Fibroblast of lung (primary cell): ENCODE results near the gene FOXJ1. TPM values are rescaled to one million over a fixed set of nuclear protein-coding genes. Genes with fewer than 3 reads are reported as not detected.
A peak's percentile ranks its signal among the peaks of the same experiment; 100 is the strongest.

ENCODE experiments used
- DNase-seq, 2 donors: peaks; one replicate each; pipeline versions ENCODE4 v3.0.0 to v3.0.0-alpha.2; 2010; ENCODE audit warnings: low read depth in 2 of 2
- H2AFZ ChIP-seq: 2 replicates; pipeline ENCODE4 v1.5.1; 2012; ENCODE audit warnings: low read length, control low read depth, inconsistent platforms
- H3K27ac ChIP-seq: 2 replicates; pipeline ENCODE4 v1.5.1; 2011; ENCODE audit warnings: low read length, control low read depth; ENCODE audit not compliant: insufficient read depth
- H3K27me3 ChIP-seq: 2 replicates; pipeline ENCODE4 v1.5.1; 2011; ENCODE audit warnings: mild to moderate bottlenecking, low read length; ENCODE audit not compliant: control insufficient read depth, insufficient read depth
- H3K36me3 ChIP-seq: 2 replicates; pipeline ENCODE4 v1.5.1; 2011; ENCODE audit warnings: low read length; ENCODE audit not compliant: control insufficient read depth, insufficient read depth
- H3K4me1 ChIP-seq: 2 replicates; pipeline ENCODE4 v1.5.1; 2011; ENCODE audit warnings: low read length; ENCODE audit not compliant: control insufficient read depth, insufficient read depth; ENCODE audit errors: extremely low read depth
- H3K4me2 ChIP-seq: 2 replicates; pipeline ENCODE4 v1.5.1; 2011; ENCODE audit warnings: low read length, control low read depth; ENCODE audit not compliant: insufficient read depth; ENCODE audit errors: extremely low read depth
- H3K4me3 ChIP-seq, 4 experiments: fragments of 200-600 bp in 1 of 4; sonication (generic) in 1 of 4; replicated peaks in 1 of 4; 2 replicates each; pipeline ENCODE4 v1.5.1; 2011 to 2016; ENCODE audit warnings: low read length in 4 of 4, low read depth in 3 of 4, mild to moderate bottlenecking in 3 of 4, control low read depth in 2 of 4, inconsistent platforms in 1 of 4, mixed read lengths in 1 of 4; ENCODE audit not compliant: insufficient read depth in 1 of 4; ENCODE audit errors: control extremely low read depth in 1 of 4
- H3K79me2 ChIP-seq: 2 replicates; pipeline ENCODE4 v1.5.1; 2012; ENCODE audit warnings: mild to moderate bottlenecking, low read length, inconsistent platforms; ENCODE audit not compliant: control insufficient read depth, insufficient read depth
- H3K9ac ChIP-seq: 2 replicates; pipeline ENCODE4 v1.5.1; 2011; ENCODE audit warnings: mild to moderate bottlenecking, low read length, control low read depth; ENCODE audit not compliant: insufficient read depth
- H3K9me3 ChIP-seq: 2 replicates; pipeline ENCODE4 v1.5.1; 2012; ENCODE audit warnings: low read depth, low read length; ENCODE audit not compliant: control insufficient read depth, insufficient read depth
- H4K20me1 ChIP-seq: 2 replicates; pipeline ENCODE4 v1.5.1; 2011; ENCODE audit warnings: low read length; ENCODE audit not compliant: control insufficient read depth, insufficient read depth; ENCODE audit errors: extremely low read depth
- EZH2 ChIP-seq: IDR thresholded peaks from 2 replicates; pipeline ENCODE4 v1.5.1; 2012; ENCODE audit warnings: low read length, control low read depth, mild to moderate bottlenecking; ENCODE audit errors: missing control alignments
- polyA plus RNA-seq, 2 donors: library from polyadenylated mRNA; depleted of rRNA in 1 of 2; stranded (reverse) in 1 of 2; unstranded in 1 of 2; fragments of >200 nt; gene quantifications; 2 replicates each; pipeline ENCODE4 v1.2.1, GENCODE V29; 2011 to 2012; ENCODE audit warnings: missing spikeins in 1 of 2
- total RNA-seq: library from RNA; depleted of rRNA; stranded (reverse); fragments of >200 nt; gene quantifications from 2 replicates; pipeline ENCODE4 v1.2.1, GENCODE V29; 2014
- TF ChIP-seq, protein P1 (sequence below), 2 donors: IDR thresholded peaks in 1 of 2; conservative IDR thresholded peaks in 1 of 2; 1 replicate in 1 of 2; 2 replicates in 1 of 2; pipeline ENCODE4 v1.5.1; 2011 to 2012; ENCODE audit warnings: low read length in 2 of 2, control low read depth in 1 of 2, inconsistent platforms in 1 of 2, low read depth in 1 of 2, mild to moderate bottlenecking in 1 of 2

FOXJ1 gene
- total and polyA plus RNA-seq, 2 donors (not counting 1 experiment from before 2014, with no cell fraction given): not detected

DNA sequence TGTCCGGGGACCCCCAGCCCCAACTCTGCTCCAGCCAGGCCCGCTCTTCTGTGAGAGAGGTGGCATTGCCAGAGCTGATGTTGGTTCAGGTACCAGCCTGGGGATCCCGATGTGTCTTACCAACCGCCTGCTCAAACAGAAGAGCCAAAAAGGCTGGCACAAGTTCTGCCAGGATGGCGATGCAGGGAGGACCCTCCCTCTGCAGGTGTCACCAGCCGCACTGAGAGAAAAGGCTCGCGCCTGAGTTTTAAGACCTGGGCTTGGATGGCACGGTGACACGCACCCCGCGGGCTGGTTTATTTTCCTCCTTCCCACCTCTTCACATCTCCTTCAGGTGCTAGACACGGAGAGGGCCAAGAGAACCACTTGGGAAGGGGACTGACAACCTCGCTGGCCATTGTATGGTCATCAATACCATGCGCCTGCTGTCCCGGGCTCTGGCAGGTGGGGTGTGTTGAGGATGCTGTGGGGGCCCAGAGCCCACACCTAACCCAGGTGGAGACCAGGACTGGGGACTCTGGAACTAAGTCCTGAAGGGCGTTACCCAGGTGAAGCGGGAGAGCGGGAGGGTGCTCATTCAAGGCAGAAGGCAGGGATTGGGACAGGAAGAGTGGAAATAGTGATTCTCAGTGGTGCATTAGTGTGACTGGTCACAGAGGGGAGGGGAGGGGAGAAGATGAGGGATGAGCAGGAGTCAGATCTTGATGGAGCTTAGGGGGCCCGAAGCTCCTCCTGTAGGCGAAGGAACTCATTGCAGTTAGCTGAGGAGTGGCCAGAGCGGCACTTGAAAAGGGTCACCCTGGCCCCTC lies 16.3 kb downstream of the FOXJ1 start:
- no peaks in the 10 kb centered on the region for H3K79me2 ChIP-seq
- H2AFZ ChIP-seq: no peak overlapping the region
- no peak overlapping the region for H3K4me3 ChIP-seq
- no peaks in the 10 kb centered on the region for H3K4me1 ChIP-seq
- no peak overlapping the region for H3K27ac ChIP-seq
- H3K36me3 ChIP-seq: no peaks in the 10 kb centered on the region
- H3K4me2 ChIP-seq: no peak overlapping the region
- no peaks in the 10 kb centered on the region for H4K20me1 ChIP-seq
- no peak for DNase-seq
- peaks cover 5% of the 10 kb centered on the region for H3K27me3 ChIP-seq
- no peaks in the 10 kb centered on the region for H3K9me3 ChIP-seq
- no peak for TF ChIP-seq EZH2
- TF ChIP-seq, protein P1, sequence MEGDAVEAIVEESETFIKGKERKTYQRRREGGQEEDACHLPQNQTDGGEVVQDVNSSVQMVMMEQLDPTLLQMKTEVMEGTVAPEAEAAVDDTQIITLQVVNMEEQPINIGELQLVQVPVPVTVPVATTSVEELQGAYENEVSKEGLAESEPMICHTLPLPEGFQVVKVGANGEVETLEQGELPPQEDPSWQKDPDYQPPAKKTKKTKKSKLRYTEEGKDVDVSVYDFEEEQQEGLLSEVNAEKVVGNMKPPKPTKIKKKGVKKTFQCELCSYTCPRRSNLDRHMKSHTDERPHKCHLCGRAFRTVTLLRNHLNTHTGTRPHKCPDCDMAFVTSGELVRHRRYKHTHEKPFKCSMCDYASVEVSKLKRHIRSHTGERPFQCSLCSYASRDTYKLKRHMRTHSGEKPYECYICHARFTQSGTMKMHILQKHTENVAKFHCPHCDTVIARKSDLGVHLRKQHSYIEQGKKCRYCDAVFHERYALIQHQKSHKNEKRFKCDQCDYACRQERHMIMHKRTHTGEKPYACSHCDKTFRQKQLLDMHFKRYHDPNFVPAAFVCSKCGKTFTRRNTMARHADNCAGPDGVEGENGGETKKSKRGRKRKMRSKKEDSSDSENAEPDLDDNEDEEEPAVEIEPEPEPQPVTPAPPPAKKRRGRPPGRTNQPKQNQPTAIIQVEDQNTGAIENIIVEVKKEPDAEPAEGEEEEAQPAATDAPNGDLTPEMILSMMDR (conservative IDR thresholded peaks at IDR 0.05 in 1 of 2, IDR thresholded peaks at IDR 0.05 in 1 of 2; ENCODE audit: low read depth in 1 of 2, low read length in 2 of 2): peak; percentile 9 to 24
- no peak overlapping the region for H3K9ac ChIP-seq

DNA sequence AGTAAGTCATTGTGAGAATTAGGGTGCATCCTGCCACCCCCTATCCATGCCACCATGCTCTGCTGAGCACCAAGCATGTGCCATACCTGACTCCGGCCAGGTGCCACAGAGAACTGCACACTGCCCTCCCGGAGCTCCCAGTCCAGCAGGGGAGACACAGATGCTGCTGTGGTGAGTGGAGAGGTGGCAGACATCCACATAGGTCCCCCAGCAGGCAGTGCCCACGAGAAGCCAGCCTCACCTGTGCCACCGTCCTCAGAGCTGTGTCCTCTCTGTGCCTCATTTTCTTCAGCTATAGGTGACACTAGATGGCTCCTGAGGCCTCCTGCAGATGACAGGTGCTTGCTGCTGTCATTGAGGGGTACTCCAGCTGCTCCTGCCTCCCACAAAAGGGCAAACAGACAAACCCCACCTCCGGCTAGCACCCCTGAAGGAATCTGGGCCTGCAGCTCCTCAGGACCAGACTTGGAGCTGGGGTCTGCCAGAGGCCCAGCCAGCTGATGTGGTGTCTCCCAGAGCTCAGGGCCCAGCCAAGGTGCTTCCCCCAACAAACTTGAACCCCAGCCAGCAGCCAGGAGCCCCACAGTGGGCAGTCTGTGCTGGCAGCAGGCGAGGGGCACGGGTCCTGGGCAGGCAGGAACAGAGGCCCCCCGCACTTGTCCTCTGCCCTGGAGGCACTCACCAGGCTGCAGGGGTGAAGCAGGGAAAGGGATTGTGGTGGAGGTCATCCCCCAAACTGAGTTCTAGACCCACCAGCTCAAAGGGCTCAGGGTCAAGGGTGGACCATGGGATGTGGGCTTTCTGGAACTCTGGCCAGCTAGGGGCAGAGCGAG lies 17.1 kb downstream of the FOXJ1 start:
- Histone ChIP-seq H3K4me1 (no peaks in the 10 kb centered on the region), H3K27me3 (peaks cover 5% of the 10 kb centered on the region), H3K4me3 (no peak overlapping the region), H3K27ac (no peak overlapping the region), H4K20me1 (no peaks in the 10 kb centered on the region), H3K9me3 (no peaks in the 10 kb centered on the region), H3K4me2 (no peak overlapping the region), H3K9ac (no peak overlapping the region), H2AFZ (no peak overlapping the region), H3K79me2 (no peaks in the 10 kb centered on the region), H3K36me3 (no peaks in the 10 kb centered on the region)
- TF ChIP-seq, protein P1 (conservative IDR thresholded peaks at IDR 0.05 in 1 of 2, IDR thresholded peaks at IDR 0.05 in 1 of 2; ENCODE audit: low read depth in 1 of 2, low read length in 2 of 2): no peak
- TF ChIP-seq EZH2: no peak
- no peak for DNase-seq

DNA sequence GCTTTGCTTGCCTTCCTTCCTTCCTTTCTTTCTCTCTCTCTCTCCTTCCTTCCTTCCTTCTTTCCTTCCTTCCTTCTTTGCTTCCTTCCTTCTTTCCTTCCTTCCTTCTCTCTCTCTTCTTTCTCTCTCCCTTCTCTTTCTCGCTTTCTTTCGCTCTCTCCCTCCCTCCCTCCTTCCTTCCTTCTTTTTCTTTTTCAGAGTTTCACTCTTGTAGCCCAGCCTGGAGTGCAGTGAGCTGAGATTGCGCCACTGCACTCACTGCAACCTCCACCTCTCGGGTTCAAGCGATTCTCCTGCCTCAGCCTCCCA lies 17.9 kb downstream of the FOXJ1 start:
- no peaks in the 10 kb centered on the region for H3K36me3 ChIP-seq
- H3K4me1 ChIP-seq: no peaks in the 10 kb centered on the region
- no peak for TF ChIP-seq EZH2
- TF ChIP-seq, protein P1 (conservative IDR thresholded peaks at IDR 0.05 in 1 of 2, IDR thresholded peaks at IDR 0.05 in 1 of 2; ENCODE audit: low read depth in 1 of 2, low read length in 2 of 2): no peak

More for the DNA sequence above, 17.9 kb downstream of the FOXJ1 start:
- DNase-seq: no peak
- no peak overlapping the region for H3K9ac ChIP-seq
- H3K4me2 ChIP-seq: no peak overlapping the region
- H3K27me3 ChIP-seq: peaks cover 5% of the 10 kb centered on the region
- no peaks in the 10 kb centered on the region for H4K20me1 ChIP-seq
- H2AFZ ChIP-seq: no peak overlapping the region
- H3K9me3 ChIP-seq: no peaks in the 10 kb centered on the region
- no peak overlapping the region for H3K27ac ChIP-seq
- no peak overlapping the region for H3K4me3 ChIP-seq
- H3K79me2 ChIP-seq: no peaks in the 10 kb centered on the region
